NCI-H2196 treated with DMSO at 0.1 percent for 48 hours (cell line): ENCODE data around the gene CYP27C1.
A peak's percentile ranks its signal among the peaks of the same experiment; 100 is the strongest.
"Not testable (repeated sequence)": the region's sequence is repeated elsewhere in the genome, so short reads cannot be mapped to it uniquely, and the experiment has no call there.

Experiments
- DNase-seq: peaks from one replicate; lab custom pipeline; 2025; ENCODE audit not compliant: unreplicated experiment; lab: John Stamatoyannopoulos, UW

The CYP27C1 gene

GRCh38 chr2:127224135-127224534 is 4.0 kb upstream of the CYP27C1 start:
- DNase-seq: not testable (repeated sequence)

GRCh38 chr2:127220768-127221527 is 849 bp upstream of the CYP27C1 start:
- no peak for DNase-seq

GRCh38 chr2:127219171-127220070 is 678 bp downstream of the CYP27C1 start:
- no peak for DNase-seq

- no peak for DNase-seq
Observed at GRCh38 chr2:127218812-127219170, 1.3 kb downstream of the CYP27C1 start.

GRCh38 chr2:127217470-127218325 is 2.4 kb downstream of the CYP27C1 start:
- DNase-seq: no peak

GRCh38 chr2:127216593-127216992 is 3.5 kb downstream of the CYP27C1 start:
- no peak for DNase-seq

- DNase-seq: no peak
Observed at GRCh38 chr2:127216095-127216494, 4.0 kb downstream of the CYP27C1 start.

- not testable (repeated sequence) for DNase-seq
Observed at GRCh38 chr2:127214201-127214600, 5.9 kb downstream of the CYP27C1 start.

- DNase-seq: peak; percentile 85
Observed at GRCh38 chr2:127208313-127208712, 11.8 kb downstream of the CYP27C1 start.

- DNase-seq: no peak
Observed at GRCh38 chr2:127205218-127206125, 14.6 kb downstream of the CYP27C1 start.

GRCh38 chr2:127201452-127201851 is 18.6 kb downstream of the CYP27C1 start:
- DNase-seq: no peak

- no peak for DNase-seq
Observed at GRCh38 chr2:127200962-127201361, 19.1 kb downstream of the CYP27C1 start.

GRCh38 chr2:127199223-127199622 is 20.9 kb downstream of the CYP27C1 start:
- no peak for DNase-seq

GRCh38 chr2:127197475-127198385 is 22.4 kb downstream of the CYP27C1 start:
- DNase-seq: peak; percentile 59

- DNase-seq: peak; percentile 73
Observed at GRCh38 chr2:127196998-127197397, 23.1 kb downstream of the CYP27C1 start.

GRCh38 chr2:127196549-127196948 is 23.6 kb downstream of the CYP27C1 start:
- DNase-seq: no peak

GRCh38 chr2:127195140-127196074 is 24.7 kb downstream of the CYP27C1 start:
- no peak for DNase-seq

- DNase-seq: no peak
Observed at GRCh38 chr2:127194447-127194846, 25.7 kb downstream of the CYP27C1 start.
